SU-DHL-6 (cell line): ENCODE results near the gene ZDHHC17.

Source experiments
- H2AFZ ChIP-seq: fragments of 200-600 bp; sonication (generic); 2 replicates; pipeline ENCODE4 v1.6.1; 2014; ENCODE audit warnings: low read depth, mild to moderate bottlenecking, moderate library complexity, mixed read lengths, antibody characterized with exemption, low read length; ENCODE audit not compliant: severe bottlenecking
- H3F3A ChIP-seq: fragments of 200-600 bp; shearing (Covaris generic); 2 replicates; pipeline ENCODE4 v1.6.0; 2016; ENCODE audit warnings: antibody characterized with exemption, mild to moderate bottlenecking; ENCODE audit not compliant: insufficient read depth
- H3K27ac ChIP-seq: fragments of 200-600 bp; sonication (generic); 2 replicates; pipeline ENCODE4 v1.5.1; 2016; ENCODE audit warnings: low read depth, mild to moderate bottlenecking, low read length, moderate library complexity, mixed read lengths
- H3K27me3 ChIP-seq: fragments of 200-600 bp; sonication (generic), shearing (Covaris generic); 2 replicates; pipeline ENCODE4 v1.6.0; 2014; ENCODE audit warnings: mild to moderate bottlenecking, low read length
- H3K36me3 ChIP-seq: fragments of 200-600 bp; sonication (generic); 2 replicates; pipeline ENCODE4 v1.6.1; 2014; ENCODE audit warnings: mild to moderate bottlenecking, low read length, mixed read lengths
- H3K4me2 ChIP-seq: fragments of 300-600, 200-600 bp; shearing (Covaris generic), sonication (generic); 2 replicates; pipeline ENCODE4 v1.6.0; 2014; ENCODE audit warnings: low read length, low read depth, mild to moderate bottlenecking; ENCODE audit not compliant: poor library complexity, severe bottlenecking
- H3K4me3 ChIP-seq: fragments of 200-600 bp; sonication (generic); 2 replicates; pipeline ENCODE4 v1.5.1; 2014; ENCODE audit warnings: antibody characterized with exemption, low read length, mild to moderate bottlenecking, mixed read lengths; ENCODE audit not compliant: insufficient read depth, poor library complexity, severe bottlenecking
- H3K79me2 ChIP-seq: fragments of 200-600 bp; sonication (generic); 2 replicates; pipeline ENCODE4 v1.6.1; 2014; ENCODE audit warnings: mild to moderate bottlenecking, low read length, moderate library complexity; ENCODE audit not compliant: insufficient read depth
- H3K9ac ChIP-seq: fragments of 200-600 bp; sonication (generic); 2 replicates; pipeline ENCODE4 v1.7.0; 2014; ENCODE audit warnings: mild to moderate bottlenecking, low read length
- H3K9me2 ChIP-seq: fragments of 200-600 bp; sonication (generic); replicated peaks from 2 replicates; pipeline ENCODE4 v1.6.1; 2014; ENCODE audit warnings: low read length; ENCODE audit not compliant: insufficient read depth
- H3K9me3 ChIP-seq: fragments of 200-600 bp; sonication (generic); 2 replicates; pipeline ENCODE4 v1.6.1; 2014; ENCODE audit warnings: low read length, mixed read lengths; ENCODE audit not compliant: insufficient read depth
- H4K20me1 ChIP-seq: fragments of 200-600 bp; sonication (generic); 2 replicates; pipeline ENCODE4 v1.6.1; 2014; ENCODE audit warnings: low read depth, mild to moderate bottlenecking, antibody characterized with exemption, low read length, moderate library complexity, mixed read lengths
- EZH2phosphoT487 ChIP-seq: fragments of 200-600 bp; sonication (generic), shearing (Covaris generic); conservative IDR thresholded peaks from 2 replicates; pipeline ENCODE4 v1.6.1; 2018; ENCODE audit warnings: mild to moderate bottlenecking, antibody characterized with exemption, low read length, moderate library complexity, mixed read lengths
- TF ChIP-seq, protein P1 (sequence below): fragments of 200-600 bp; sonication (generic); IDR thresholded peaks from one replicate; pipeline ENCODE4 v1.5.1; 2017; ENCODE audit warnings: antibody characterized with exemption, mild to moderate bottlenecking, low read length, moderate library complexity; ENCODE audit not compliant: insufficient read depth, poor library complexity, severe bottlenecking

ZDHHC17 gene

GRCh38 chr12:76830436-76830835 is 66.5 kb downstream of the ZDHHC17 start:
- H3K9me3 ChIP-seq, result no peaks in the 10 kb centered on the region
- no peak for TF ChIP-seq EZH2phosphoT487
- TF ChIP-seq, protein P1, sequence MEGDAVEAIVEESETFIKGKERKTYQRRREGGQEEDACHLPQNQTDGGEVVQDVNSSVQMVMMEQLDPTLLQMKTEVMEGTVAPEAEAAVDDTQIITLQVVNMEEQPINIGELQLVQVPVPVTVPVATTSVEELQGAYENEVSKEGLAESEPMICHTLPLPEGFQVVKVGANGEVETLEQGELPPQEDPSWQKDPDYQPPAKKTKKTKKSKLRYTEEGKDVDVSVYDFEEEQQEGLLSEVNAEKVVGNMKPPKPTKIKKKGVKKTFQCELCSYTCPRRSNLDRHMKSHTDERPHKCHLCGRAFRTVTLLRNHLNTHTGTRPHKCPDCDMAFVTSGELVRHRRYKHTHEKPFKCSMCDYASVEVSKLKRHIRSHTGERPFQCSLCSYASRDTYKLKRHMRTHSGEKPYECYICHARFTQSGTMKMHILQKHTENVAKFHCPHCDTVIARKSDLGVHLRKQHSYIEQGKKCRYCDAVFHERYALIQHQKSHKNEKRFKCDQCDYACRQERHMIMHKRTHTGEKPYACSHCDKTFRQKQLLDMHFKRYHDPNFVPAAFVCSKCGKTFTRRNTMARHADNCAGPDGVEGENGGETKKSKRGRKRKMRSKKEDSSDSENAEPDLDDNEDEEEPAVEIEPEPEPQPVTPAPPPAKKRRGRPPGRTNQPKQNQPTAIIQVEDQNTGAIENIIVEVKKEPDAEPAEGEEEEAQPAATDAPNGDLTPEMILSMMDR, result no peak
- no peaks in the 10 kb centered on the region for H3K27me3 ChIP-seq
- H3K36me3 ChIP-seq, result peaks cover 4% of the 10 kb centered on the region; the same call in 1 of the 2 replicates
- no peak overlapping the region for H3K4me3 ChIP-seq
- H4K20me1 ChIP-seq, result no peaks in the 10 kb centered on the region
- no peak overlapping the region for H3K27ac ChIP-seq
- no peak overlapping the region for H3K9ac ChIP-seq
- H3K9me2 ChIP-seq, result no peaks in the 10 kb centered on the region
- H3K79me2 ChIP-seq, result no peaks in the 10 kb centered on the region
- H2AFZ ChIP-seq, result no peak overlapping the region
- H3F3A ChIP-seq, result no peaks in the 10 kb centered on the region
- no peak overlapping the region for H3K4me2 ChIP-seq

DNA sequence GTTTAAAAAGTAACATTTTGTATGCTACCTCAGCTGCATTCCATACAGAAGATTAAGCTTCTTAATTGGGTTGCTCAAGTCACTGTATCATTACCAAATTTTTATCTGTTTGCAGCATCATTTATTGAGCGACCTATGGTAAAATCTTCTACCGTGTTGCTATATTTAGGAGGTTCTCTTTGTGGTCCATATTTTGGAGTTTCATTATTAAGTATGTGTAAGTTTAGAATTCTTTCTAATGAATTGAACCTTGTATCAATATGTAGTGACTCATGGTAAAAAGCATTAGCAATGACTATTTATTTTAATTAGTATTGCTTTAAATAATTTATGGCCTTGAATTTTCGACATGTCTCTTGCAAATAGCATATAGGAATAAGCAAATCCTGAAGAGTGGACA is 72.7 kb downstream of the ZDHHC17 start:
- no peaks in the 10 kb centered on the region for H3K27me3 ChIP-seq
- H3K79me2 ChIP-seq, result no peaks in the 10 kb centered on the region
- H3K27ac ChIP-seq, result no peak overlapping the region
- H3K4me2 ChIP-seq, result no peak overlapping the region
- H4K20me1 ChIP-seq, result no peaks in the 10 kb centered on the region
- no peaks in the 10 kb centered on the region for H3K9me3 ChIP-seq
- H3F3A ChIP-seq, result no peaks in the 10 kb centered on the region
- TF ChIP-seq, protein P1, result no peak
- no peak for TF ChIP-seq EZH2phosphoT487
- H2AFZ ChIP-seq, result no peak overlapping the region
- H3K4me3 ChIP-seq, result no peak overlapping the region
- H3K36me3 ChIP-seq, result no peaks in the 10 kb centered on the region; the same call in 1 of the 2 replicates
- no peaks in the 10 kb centered on the region for H3K9me2 ChIP-seq
- no peak overlapping the region for H3K9ac ChIP-seq

GRCh38 chr12:76847260-76847659 is 83.3 kb downstream of the ZDHHC17 start:
- Histone ChIP-seq H3K27ac (no peak overlapping the region), H3K36me3 (peaks cover 9% of the 10 kb centered on the region; the same call in 1 of the 2 replicates)

More at GRCh38 chr12:76847260-76847659, 83.3 kb downstream of the ZDHHC17 start:
- Histone ChIP-seq H3K4me2 (no peak overlapping the region), H3F3A (no peaks in the 10 kb centered on the region), H3K79me2 (no peaks in the 10 kb centered on the region), H3K9me2 (no peaks in the 10 kb centered on the region), H3K4me3 (no peak overlapping the region), H3K9ac (no peak overlapping the region), H3K27me3 (no peaks in the 10 kb centered on the region), H2AFZ (no peak overlapping the region), H3K9me3 (no peaks in the 10 kb centered on the region), H4K20me1 (no peaks in the 10 kb centered on the region)
- TF ChIP-seq, protein P1, result no peak
- no peak for TF ChIP-seq EZH2phosphoT487
